NCI-H1417 treated with DMSO at 0.1 percent for 48 hours (cell line): ENCODE results near the gene ATP11C.
"Not testable (repeated sequence)": the region's sequence is repeated elsewhere in the genome, so short reads cannot be mapped to it uniquely, and the experiment has no call there.

Source experiments
- DNase-seq: peaks from one replicate; lab custom pipeline; 2025; lab: John Stamatoyannopoulos, UW

ATP11C gene

GRCh38 chrX:139924069-139924695 is 8.7 kb downstream of the ATP11C start:
- DNase-seq: no peak

- not testable (repeated sequence) for DNase-seq
Observed at GRCh38 chrX:139921142-139921541, 11.7 kb downstream of the ATP11C start.

GRCh38 chrX:139920316-139920715 is 12.5 kb downstream of the ATP11C start:
- no peak for DNase-seq

- DNase-seq: no peak
Observed at GRCh38 chrX:139914421-139914820, 18.4 kb downstream of the ATP11C start.

- DNase-seq: no peak
Observed at GRCh38 chrX:139909712-139910111, 23.1 kb downstream of the ATP11C start.

GRCh38 chrX:139907078-139907477 is 25.8 kb downstream of the ATP11C start:
- no peak for DNase-seq

- no peak for DNase-seq
Observed at GRCh38 chrX:139905743-139906142, 27.1 kb downstream of the ATP11C start.

GRCh38 chrX:139905051-139905450 is 27.8 kb downstream of the ATP11C start:
- DNase-seq: no peak

GRCh38 chrX:139903210-139903609 is 29.6 kb downstream of the ATP11C start:
- no peak for DNase-seq

- DNase-seq: no peak
Observed at GRCh38 chrX:139902559-139902958, 30.3 kb downstream of the ATP11C start.

- no peak for DNase-seq
Observed at GRCh38 chrX:139898334-139898733, 34.5 kb downstream of the ATP11C start.

GRCh38 chrX:139892512-139892911 is 40.3 kb downstream of the ATP11C start:
- DNase-seq: no peak

- DNase-seq: no peak
Observed at GRCh38 chrX:139890991-139891700, 41.7 kb downstream of the ATP11C start.

GRCh38 chrX:139889760-139890159 is 43.1 kb downstream of the ATP11C start:
- no peak for DNase-seq

GRCh38 chrX:139883984-139884383 is 48.9 kb downstream of the ATP11C start:
- no peak for DNase-seq

GRCh38 chrX:139882299-139882698 is 50.6 kb downstream of the ATP11C start:
- no peak for DNase-seq

GRCh38 chrX:139881572-139881971 is 51.3 kb downstream of the ATP11C start:
- no peak for DNase-seq

GRCh38 chrX:139881130-139881529 is 51.7 kb downstream of the ATP11C start:
- no peak for DNase-seq

GRCh38 chrX:139877710-139878414 is 55.0 kb downstream of the ATP11C start:
- no peak for DNase-seq

- no peak for DNase-seq
Observed at GRCh38 chrX:139875841-139876240, 57.0 kb downstream of the ATP11C start.

- no peak for DNase-seq
Observed at GRCh38 chrX:139869796-139870195, 63.1 kb downstream of the ATP11C start.

GRCh38 chrX:139864640-139865039 is 68.2 kb downstream of the ATP11C start:
- no peak for DNase-seq

GRCh38 chrX:139862208-139862607 is 70.6 kb downstream of the ATP11C start:
- DNase-seq: no peak
